ENCODE measurements around the gene SRBD1. TPM values are rescaled to one million over a fixed set of nuclear protein-coding genes. Genes with fewer than 3 reads are reported as not detected.

The SRBD1 gene
- total RNA-seq, 2 donors from 2014 or later: 17.6 to 25.4 TPM

DNA sequence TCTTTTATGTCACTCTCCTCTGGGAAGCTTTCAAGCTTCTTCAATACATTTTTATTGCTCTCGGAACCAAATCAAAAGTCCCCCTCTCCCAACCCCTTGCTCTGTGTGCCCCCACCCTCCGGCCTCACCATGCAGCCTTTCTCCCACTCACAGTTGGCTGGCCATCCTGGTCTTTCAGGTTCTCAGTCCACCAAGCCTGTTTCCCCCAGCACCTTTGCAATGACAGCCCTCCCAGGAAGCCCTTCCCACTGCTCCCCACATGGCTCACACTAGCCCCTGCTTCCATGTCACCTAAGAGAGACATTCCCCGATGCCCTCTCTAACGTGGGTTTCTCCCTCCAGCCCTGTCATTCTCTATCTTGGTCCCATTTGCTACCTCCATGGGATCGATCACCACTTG is 266.6 kb downstream of the SRBD1 start:
- Mint-ChIP-seq H3K36me3 (no peaks in the 10 kb centered on the region), H3K9me3 (no peaks in the 10 kb centered on the region), H3K4me3 (no peak overlapping the region), H3K4me1 (ENCODE audit: low read depth in 2 of 2) (no peaks in the 10 kb centered on the region), H3K27ac (no peak overlapping the region), H3K27me3 (peaks cover 8 to 17% of the 10 kb centered on the region in 2 donors)
- ATAC-seq: no peak
- DNase-seq (ENCODE audit: low spot score): no peak

DNA sequence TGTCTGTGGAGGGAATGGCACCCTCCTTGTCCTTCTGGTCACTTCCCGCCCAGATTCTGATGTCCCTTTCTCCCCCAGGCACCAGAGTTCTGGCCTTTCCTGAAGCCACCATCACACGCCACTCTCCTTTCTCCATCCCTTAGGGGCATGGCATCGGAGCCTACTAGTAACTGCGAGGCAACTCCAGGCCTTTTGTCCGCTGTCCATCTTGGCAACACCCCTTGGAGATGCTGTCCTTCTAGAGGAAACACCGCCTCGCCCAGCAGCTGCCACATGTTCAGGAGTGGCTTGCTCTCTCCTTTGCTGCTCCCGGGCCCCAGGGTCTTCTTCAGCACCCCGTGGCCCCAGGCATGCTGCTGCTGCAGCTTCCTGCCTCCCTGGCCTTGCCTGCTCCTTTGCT is 267.0 kb downstream of the SRBD1 start:
- Mint-ChIP-seq H3K4me3 (no peak overlapping the region), H3K9me3 (no peaks in the 10 kb centered on the region), H3K36me3 (no peaks in the 10 kb centered on the region), H3K27me3 (peaks cover 8 to 17% of the 10 kb centered on the region in 2 donors), H3K27ac (no peak overlapping the region), H3K4me1 (ENCODE audit: low read depth in 2 of 2) (no peaks in the 10 kb centered on the region)
- DNase-seq (ENCODE audit: low spot score) (no peak), ATAC-seq (no peak)

DNA sequence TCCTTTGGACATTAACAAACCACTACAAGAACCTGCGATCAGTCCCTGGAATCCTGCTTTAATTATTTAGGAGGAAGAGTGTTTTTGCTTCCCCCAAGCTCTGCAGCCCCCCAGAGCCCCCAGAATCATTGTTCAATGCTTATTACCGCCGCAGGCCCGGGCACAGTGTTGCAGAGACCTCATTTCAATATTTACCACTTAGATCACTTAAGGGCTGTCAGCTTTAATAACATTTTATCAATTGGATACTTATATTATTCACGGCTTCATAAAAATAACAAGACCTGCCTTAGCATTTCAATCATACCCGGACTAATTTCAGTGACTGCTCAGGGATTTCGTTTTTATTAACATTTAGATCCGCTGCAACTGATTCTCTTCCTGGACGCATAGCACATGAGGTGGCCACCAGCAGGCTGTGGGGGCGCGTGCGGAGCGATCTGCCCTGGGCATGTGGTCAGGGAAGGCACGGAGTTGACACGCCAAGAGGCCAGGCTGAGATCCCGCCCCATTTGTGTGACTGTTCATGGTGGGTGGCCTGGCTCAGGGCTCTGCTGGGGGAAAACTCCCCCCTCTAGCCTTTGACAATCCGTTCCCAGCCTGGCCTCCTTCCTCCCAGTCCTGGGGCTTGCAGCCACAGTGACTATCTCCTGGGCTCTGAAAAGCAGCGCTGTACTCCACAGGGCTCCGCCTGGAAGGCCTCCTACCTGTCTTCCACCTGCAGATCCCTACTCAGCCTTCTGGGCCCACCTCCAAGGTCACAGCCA is 267.6 kb downstream of the SRBD1 start:
- ATAC-seq (no peak), DNase-seq (ENCODE audit: low spot score) (no peak)
- Mint-ChIP-seq H3K4me3 (no peak overlapping the region), H3K36me3 (no peaks in the 10 kb centered on the region), H3K27ac (no peak overlapping the region), H3K27me3 (peaks cover 11 to 17% of the 10 kb centered on the region in 2 donors), H3K9me3 (no peaks in the 10 kb centered on the region), H3K4me1 (ENCODE audit: low read depth in 2 of 2) (no peaks in the 10 kb centered on the region)

- DNase-seq (ENCODE audit: low spot score) (no peak), ATAC-seq (no peak)
- no peaks in the 10 kb centered on the region for H3K36me3 Mint-ChIP-seq
- H3K27me3 Mint-ChIP-seq: peaks cover 18 to 19% of the 10 kb centered on the region in 2 donors
- no peaks in the 10 kb centered on the region for H3K4me1 Mint-ChIP-seq (ENCODE audit: low read depth in 2 of 2)
- H3K27ac Mint-ChIP-seq: no peak overlapping the region
- no peaks in the 10 kb centered on the region for H3K9me3 Mint-ChIP-seq
- H3K4me3 Mint-ChIP-seq: no peak overlapping the region
These were observed 270.7 kb downstream of the SRBD1 start for GRCh38 chr2:45340318-45340717.

DNA sequence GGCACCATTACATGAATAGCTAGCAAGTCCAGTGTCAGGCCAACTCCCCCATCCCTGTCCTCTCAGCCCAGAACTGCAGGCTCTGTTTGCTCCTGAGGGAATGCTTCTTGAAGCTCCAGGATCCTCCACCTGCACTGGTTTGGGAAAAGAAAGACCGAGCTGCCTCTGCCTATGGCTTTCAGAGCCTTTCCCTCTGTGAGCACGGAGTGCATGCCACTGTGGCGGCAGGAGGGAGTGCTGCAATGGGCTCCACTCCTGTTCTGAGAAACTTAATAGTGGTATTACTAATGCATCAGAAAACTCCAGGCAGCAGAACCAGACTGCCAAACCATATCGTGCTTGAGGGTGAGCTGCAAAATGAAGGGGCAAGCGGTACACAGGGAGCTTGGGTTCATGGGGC is 271.8 kb downstream of the SRBD1 start:
- ATAC-seq (no peak), DNase-seq (ENCODE audit: low spot score) (no peak)
- Mint-ChIP-seq H3K4me3 (no peak overlapping the region), H3K9me3 (no peaks in the 10 kb centered on the region), H3K4me1 (ENCODE audit: low read depth in 2 of 2) (no peaks in the 10 kb centered on the region), H3K27me3 (peaks cover 10 to 11% of the 10 kb centered on the region in 2 donors), H3K36me3 (no peaks in the 10 kb centered on the region), H3K27ac (no peak overlapping the region)

Other genes starting within 250 kb of the SRBD1 start
- 10 to 100 TPM in 1 of 2 donors, 1 to 10 TPM in 1; 6.3 to 30.1 TPM for gene PRKCE, start 40.4 kb upstream of the SRBD1 start, total RNA-seq